Measurements from ENCODE around the gene TMEM266.

DNA sequence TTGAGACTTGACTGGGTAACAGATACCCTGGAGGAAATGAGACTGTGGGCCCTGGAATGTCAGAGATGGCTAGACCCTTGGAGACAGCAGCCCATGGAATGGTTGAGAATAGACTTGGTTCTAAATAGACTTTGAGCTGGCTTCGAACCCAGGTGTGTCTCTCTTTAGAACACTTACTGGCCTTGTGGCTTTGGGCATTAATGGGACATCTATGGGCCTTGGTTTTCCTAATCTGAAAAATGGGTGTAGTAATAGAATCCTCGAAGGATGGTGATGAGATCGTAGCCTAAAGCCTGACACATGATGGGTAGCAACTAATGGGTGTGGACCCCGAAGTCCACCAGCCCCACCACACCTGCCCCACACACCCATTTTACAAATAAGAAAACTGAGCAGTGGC lies 119.2 kb downstream of the TMEM266 start:
- TF ChIP-seq, protein P1, sequence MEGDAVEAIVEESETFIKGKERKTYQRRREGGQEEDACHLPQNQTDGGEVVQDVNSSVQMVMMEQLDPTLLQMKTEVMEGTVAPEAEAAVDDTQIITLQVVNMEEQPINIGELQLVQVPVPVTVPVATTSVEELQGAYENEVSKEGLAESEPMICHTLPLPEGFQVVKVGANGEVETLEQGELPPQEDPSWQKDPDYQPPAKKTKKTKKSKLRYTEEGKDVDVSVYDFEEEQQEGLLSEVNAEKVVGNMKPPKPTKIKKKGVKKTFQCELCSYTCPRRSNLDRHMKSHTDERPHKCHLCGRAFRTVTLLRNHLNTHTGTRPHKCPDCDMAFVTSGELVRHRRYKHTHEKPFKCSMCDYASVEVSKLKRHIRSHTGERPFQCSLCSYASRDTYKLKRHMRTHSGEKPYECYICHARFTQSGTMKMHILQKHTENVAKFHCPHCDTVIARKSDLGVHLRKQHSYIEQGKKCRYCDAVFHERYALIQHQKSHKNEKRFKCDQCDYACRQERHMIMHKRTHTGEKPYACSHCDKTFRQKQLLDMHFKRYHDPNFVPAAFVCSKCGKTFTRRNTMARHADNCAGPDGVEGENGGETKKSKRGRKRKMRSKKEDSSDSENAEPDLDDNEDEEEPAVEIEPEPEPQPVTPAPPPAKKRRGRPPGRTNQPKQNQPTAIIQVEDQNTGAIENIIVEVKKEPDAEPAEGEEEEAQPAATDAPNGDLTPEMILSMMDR (IDR thresholded peaks at IDR 0.05): no peak
- no peak for TF ChIP-seq EP300 (IDR thresholded peaks at IDR 0.05)

Data from suprapubic skin (tissue), 3 donors.